GM23338 (cell line): ENCODE measurements around the gene NRCAM. TPM values are rescaled to one million over a fixed set of nuclear protein-coding genes. Genes with fewer than 3 reads are reported as not detected.

Source experiments
- ATAC-seq: fragments of 200-7000 bp; cut with Tn5 transposase; 3 replicates; pipeline ENCODE4 v1.9.1; 2020
- DNase-seq: peaks from one replicate; pipeline ENCODE4 v3.0.0-alpha.2; 2015; ENCODE audit warnings: low spot score
- H2AFZ ChIP-seq: fragments of 200-600 bp; sonication (generic); 2 replicates; pipeline ENCODE4 v1.8.0; 2016; ENCODE audit warnings: antibody characterized with exemption, mild to moderate bottlenecking, moderate library complexity
- H3F3A ChIP-seq: fragments of 200-600 bp; sonication (generic); replicated peaks from 2 replicates; pipeline ENCODE4 v1.8.0; 2017; ENCODE audit warnings: antibody characterized with exemption, mixed run types, low read depth
- H3K27ac ChIP-seq: fragments of 200-600 bp; sonication (generic); 2 replicates; pipeline ENCODE4 v1.6.1; 2016; ENCODE audit warnings: low read depth
- H3K27me3 ChIP-seq: fragments of 200-600 bp; sonication (generic); 2 replicates; pipeline ENCODE4 v1.8.0; 2016; ENCODE audit warnings: mild to moderate bottlenecking, mixed run types, moderate library complexity; ENCODE audit not compliant: insufficient read depth
- H3K36me3 ChIP-seq: fragments of 200-600 bp; sonication (generic); 2 replicates; pipeline ENCODE4 v1.8.0; 2016; ENCODE audit warnings: mild to moderate bottlenecking; ENCODE audit not compliant: insufficient read depth
- H3K4me1 ChIP-seq: fragments of 200-600 bp; sonication (generic); 2 replicates; pipeline ENCODE4 v1.8.0; 2016; ENCODE audit warnings: mild to moderate bottlenecking, moderate library complexity; ENCODE audit not compliant: insufficient read depth
- H3K4me2 ChIP-seq: fragments of 200-600 bp; sonication (generic); 2 replicates; pipeline ENCODE4 v1.7.1; 2017; ENCODE audit warnings: mixed run types
- H3K4me3 ChIP-seq: fragments of 200-600 bp; sonication (generic); 2 replicates; pipeline ENCODE4 v1.6.1; 2016; ENCODE audit warnings: mixed run types
- H3K79me2 ChIP-seq: fragments of 200-600 bp; sonication (generic); replicated peaks from 2 replicates; pipeline ENCODE4 v1.8.0; 2017; ENCODE audit warnings: mild to moderate bottlenecking; ENCODE audit not compliant: insufficient read depth
- H3K9me2 ChIP-seq: fragments of 200-600 bp; sonication (generic); 2 replicates; pipeline ENCODE4 v1.8.0; 2017; ENCODE audit not compliant: insufficient read depth
- H4K20me1 ChIP-seq: fragments of 200-600 bp; sonication (generic); replicated peaks from 2 replicates; pipeline ENCODE4 v1.8.0; 2017; ENCODE audit warnings: mild to moderate bottlenecking; ENCODE audit not compliant: insufficient read depth
- H3K27ac Mint-ChIP-seq: 2 replicates; pipeline ENCODE4 v1.8.0; 2020; ENCODE audit warnings: inconsistent platforms, mild to moderate bottlenecking, moderate library complexity, mixed read lengths
- H3K27me3 Mint-ChIP-seq: 3 replicates; pipeline ENCODE4 v1.8.0; 2022; ENCODE audit warnings: low read depth, mild to moderate bottlenecking, moderate library complexity, mixed read lengths, inconsistent platforms; ENCODE audit not compliant: insufficient read depth, poor library complexity
- H3K36me3 Mint-ChIP-seq: 3 replicates; pipeline ENCODE4 v1.8.0; 2021; ENCODE audit warnings: low read depth, mild to moderate bottlenecking, inconsistent platforms, moderate library complexity, mixed read lengths
- H3K4me1 Mint-ChIP-seq: 3 replicates; pipeline ENCODE4 v1.8.0; 2020; ENCODE audit warnings: mild to moderate bottlenecking, inconsistent platforms, mixed read lengths
- H3K4me3 Mint-ChIP-seq: 3 replicates; pipeline ENCODE4 v1.8.0; 2021; ENCODE audit warnings: moderate library complexity, mild to moderate bottlenecking, inconsistent platforms, mixed read lengths
- H3K9me3 Mint-ChIP-seq: 3 replicates; pipeline ENCODE4 v1.8.0; 2020; ENCODE audit warnings: moderate library complexity, mild to moderate bottlenecking, inconsistent platforms, mixed read lengths
- CREB1 ChIP-seq: fragments of 250-450 bp; sonication (Bioruptor Pico); IDR thresholded peaks from 2 replicates; pipeline ENCODE4 v1.5.0; 2020; ENCODE audit warnings: low read depth, mild to moderate bottlenecking, moderate library complexity
- ETS1 ChIP-seq: IDR thresholded peaks from 2 replicates; pipeline ENCODE4 v1.6.1; 2016; ENCODE audit warnings: antibody characterized with exemption
- EZH2phosphoT487 ChIP-seq: fragments of 200-600 bp; sonication (generic); IDR thresholded peaks from one replicate; pipeline ENCODE4 v1.8.1; 2018; ENCODE audit warnings: antibody characterized with exemption; ENCODE audit not compliant: unreplicated experiment
- NANOG ChIP-seq: IDR thresholded peaks from 2 replicates; pipeline ENCODE4 v1.6.1; 2016; ENCODE audit warnings: antibody characterized with exemption, borderline replicate concordance
- STAT1 ChIP-seq: IDR thresholded peaks from one replicate; pipeline ENCODE4 v1.6.1; 2016; ENCODE audit warnings: antibody characterized with exemption; ENCODE audit not compliant: unreplicated experiment
- ZNF331 ChIP-seq: fragments of 250-450 bp; sonication (Bioruptor Pico); IDR thresholded peaks from 2 replicates; pipeline ENCODE4 v1.5.0; 2020; ENCODE audit warnings: low read depth, mild to moderate bottlenecking, moderate library complexity
- polyA plus RNA-seq: library from polyadenylated mRNA; unstranded; fragments of >200 nt; fragmentation: Nextera tagmentation; extraction: Ambion mirVana; gene quantifications from 2 replicates; pipeline ENCODE4 v1.2.1, GENCODE V29; 2016
- total RNA-seq: library from RNA; depleted of rRNA; stranded (reverse); fragments of >200 nt; shearing (Covaris generic); gene quantifications from 2 replicates; pipeline ENCODE4 v1.2.3, GENCODE V29; 2014
- TF ChIP-seq, protein P1 (sequence below): IDR thresholded peaks from one replicate; pipeline ENCODE4 v1.6.1; 2018; ENCODE audit warnings: antibody characterized with exemption; ENCODE audit not compliant: unreplicated experiment
- TF ChIP-seq, protein P2 (sequence below): fragments of 250-450 bp; sonication (Bioruptor Pico); IDR thresholded peaks from 2 replicates; pipeline ENCODE4 v1.5.0; 2020; ENCODE audit warnings: mild to moderate bottlenecking, moderate library complexity

The NRCAM gene
- total and polyA plus RNA-seq, 2 experiments from 2014 or later = 2.5 to 6.8 TPM

DNA sequence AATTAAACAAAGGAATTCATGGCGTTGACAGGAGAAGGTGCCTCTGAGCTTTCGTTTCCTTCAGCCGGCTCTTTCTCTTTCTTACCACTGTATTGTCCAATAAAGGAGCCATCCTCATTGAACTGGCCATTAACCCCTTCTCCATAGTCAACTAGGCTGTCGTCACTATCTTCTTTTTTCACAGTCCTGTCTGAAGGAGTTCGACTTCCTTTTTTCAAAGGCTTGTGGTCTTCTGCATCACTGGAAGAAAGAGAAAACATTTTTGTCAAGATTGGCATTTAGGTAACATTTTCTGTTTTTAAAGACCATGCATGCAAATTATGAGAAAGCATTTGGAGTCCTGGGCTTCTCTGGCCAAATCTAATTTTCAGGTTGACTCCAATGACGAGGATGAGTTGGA, 306.3 kb downstream of the NRCAM start (continued):
- TF ChIP-seq ETS1 = no peak

DNA sequence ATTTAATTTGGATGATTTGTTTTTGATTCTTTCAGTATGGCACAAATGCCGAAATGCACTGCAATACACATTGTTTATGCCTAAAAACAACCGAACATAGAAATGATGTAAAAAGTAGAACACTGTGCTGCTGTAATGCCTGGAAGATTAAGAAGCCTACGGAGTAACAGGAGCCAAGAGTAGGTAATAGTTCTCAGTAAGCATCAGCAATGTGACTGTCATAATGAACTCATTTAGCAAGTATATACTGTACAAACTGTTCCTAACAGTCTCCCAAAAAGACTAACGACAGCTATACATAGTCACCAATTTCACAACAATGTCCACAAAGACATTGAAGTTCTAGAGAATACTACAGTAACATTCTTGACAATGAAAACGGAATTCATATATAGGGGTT, 307.1 kb downstream of the NRCAM start:
- Histone ChIP-seq H3K79me2 (no peaks in the 10 kb centered on the region), H3K27ac (no peak overlapping the region), H3F3A (no peaks in the 10 kb centered on the region), H3K4me2 (no peak overlapping the region), H3K4me1 (peaks cover 13% of the 10 kb centered on the region), H3K27me3 (no peaks in the 10 kb centered on the region), H4K20me1 (no peaks in the 10 kb centered on the region), H3K9me2 (no peaks in the 10 kb centered on the region), H3K36me3 (no peaks in the 10 kb centered on the region), H3K4me3 (no peak overlapping the region), H2AFZ (no peak overlapping the region)
- H3K27ac Mint-ChIP-seq = no peak overlapping the region
- 0 out of 3 replicates have a peak, but pooled peaks cover 3% of the 10 kb centered on the region for H3K4me1 Mint-ChIP-seq
- no peak for TF ChIP-seq NANOG
- ATAC-seq (no peak), DNase-seq (no peak)
- H3K36me3 Mint-ChIP-seq = no peaks in the 10 kb centered on the region
- no peak overlapping the region for H3K4me3 Mint-ChIP-seq
- H3K9me3 Mint-ChIP-seq = no peaks in the 10 kb centered on the region
- no peaks in the 10 kb centered on the region for H3K27me3 Mint-ChIP-seq

- H3K27me3 ChIP-seq = no peaks in the 10 kb centered on the region
- H3K4me2 ChIP-seq = no peak overlapping the region
- ATAC-seq = no peak
- no peaks in the 10 kb centered on the region for H3K79me2 ChIP-seq
- H3K4me1 ChIP-seq = peaks cover 8% of the 10 kb centered on the region
- H2AFZ ChIP-seq = no peak overlapping the region
- no peak overlapping the region for H3K27ac ChIP-seq
- H3K4me3 ChIP-seq = no peak overlapping the region
- no peaks in the 10 kb centered on the region for H3K36me3 ChIP-seq
- H3K36me3 Mint-ChIP-seq = no peaks in the 10 kb centered on the region
- no peak for DNase-seq
- H3K27me3 Mint-ChIP-seq = no peaks in the 10 kb centered on the region
- H3K27ac Mint-ChIP-seq = no peak overlapping the region
- no peaks in the 10 kb centered on the region for H4K20me1 ChIP-seq
- H3F3A ChIP-seq = no peaks in the 10 kb centered on the region
- no peaks in the 10 kb centered on the region for H3K9me2 ChIP-seq
- H3K4me1 Mint-ChIP-seq = 0 out of 3 replicates have a peak, but pooled peaks cover 1% of the 10 kb centered on the region
- H3K4me3 Mint-ChIP-seq = no peak overlapping the region
- H3K9me3 Mint-ChIP-seq = no peaks in the 10 kb centered on the region
- TF ChIP-seq, protein P1, sequence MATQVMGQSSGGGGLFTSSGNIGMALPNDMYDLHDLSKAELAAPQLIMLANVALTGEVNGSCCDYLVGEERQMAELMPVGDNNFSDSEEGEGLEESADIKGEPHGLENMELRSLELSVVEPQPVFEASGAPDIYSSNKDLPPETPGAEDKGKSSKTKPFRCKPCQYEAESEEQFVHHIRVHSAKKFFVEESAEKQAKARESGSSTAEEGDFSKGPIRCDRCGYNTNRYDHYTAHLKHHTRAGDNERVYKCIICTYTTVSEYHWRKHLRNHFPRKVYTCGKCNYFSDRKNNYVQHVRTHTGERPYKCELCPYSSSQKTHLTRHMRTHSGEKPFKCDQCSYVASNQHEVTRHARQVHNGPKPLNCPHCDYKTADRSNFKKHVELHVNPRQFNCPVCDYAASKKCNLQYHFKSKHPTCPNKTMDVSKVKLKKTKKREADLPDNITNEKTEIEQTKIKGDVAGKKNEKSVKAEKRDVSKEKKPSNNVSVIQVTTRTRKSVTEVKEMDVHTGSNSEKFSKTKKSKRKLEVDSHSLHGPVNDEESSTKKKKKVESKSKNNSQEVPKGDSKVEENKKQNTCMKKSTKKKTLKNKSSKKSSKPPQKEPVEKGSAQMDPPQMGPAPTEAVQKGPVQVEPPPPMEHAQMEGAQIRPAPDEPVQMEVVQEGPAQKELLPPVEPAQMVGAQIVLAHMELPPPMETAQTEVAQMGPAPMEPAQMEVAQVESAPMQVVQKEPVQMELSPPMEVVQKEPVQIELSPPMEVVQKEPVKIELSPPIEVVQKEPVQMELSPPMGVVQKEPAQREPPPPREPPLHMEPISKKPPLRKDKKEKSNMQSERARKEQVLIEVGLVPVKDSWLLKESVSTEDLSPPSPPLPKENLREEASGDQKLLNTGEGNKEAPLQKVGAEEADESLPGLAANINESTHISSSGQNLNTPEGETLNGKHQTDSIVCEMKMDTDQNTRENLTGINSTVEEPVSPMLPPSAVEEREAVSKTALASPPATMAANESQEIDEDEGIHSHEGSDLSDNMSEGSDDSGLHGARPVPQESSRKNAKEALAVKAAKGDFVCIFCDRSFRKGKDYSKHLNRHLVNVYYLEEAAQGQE = no peak
- TF ChIP-seq STAT1 = no peak
- TF ChIP-seq ETS1 = no peak
- no peak for TF ChIP-seq CREB1
- no peak for TF ChIP-seq EZH2phosphoT487
- TF ChIP-seq, protein P2, sequence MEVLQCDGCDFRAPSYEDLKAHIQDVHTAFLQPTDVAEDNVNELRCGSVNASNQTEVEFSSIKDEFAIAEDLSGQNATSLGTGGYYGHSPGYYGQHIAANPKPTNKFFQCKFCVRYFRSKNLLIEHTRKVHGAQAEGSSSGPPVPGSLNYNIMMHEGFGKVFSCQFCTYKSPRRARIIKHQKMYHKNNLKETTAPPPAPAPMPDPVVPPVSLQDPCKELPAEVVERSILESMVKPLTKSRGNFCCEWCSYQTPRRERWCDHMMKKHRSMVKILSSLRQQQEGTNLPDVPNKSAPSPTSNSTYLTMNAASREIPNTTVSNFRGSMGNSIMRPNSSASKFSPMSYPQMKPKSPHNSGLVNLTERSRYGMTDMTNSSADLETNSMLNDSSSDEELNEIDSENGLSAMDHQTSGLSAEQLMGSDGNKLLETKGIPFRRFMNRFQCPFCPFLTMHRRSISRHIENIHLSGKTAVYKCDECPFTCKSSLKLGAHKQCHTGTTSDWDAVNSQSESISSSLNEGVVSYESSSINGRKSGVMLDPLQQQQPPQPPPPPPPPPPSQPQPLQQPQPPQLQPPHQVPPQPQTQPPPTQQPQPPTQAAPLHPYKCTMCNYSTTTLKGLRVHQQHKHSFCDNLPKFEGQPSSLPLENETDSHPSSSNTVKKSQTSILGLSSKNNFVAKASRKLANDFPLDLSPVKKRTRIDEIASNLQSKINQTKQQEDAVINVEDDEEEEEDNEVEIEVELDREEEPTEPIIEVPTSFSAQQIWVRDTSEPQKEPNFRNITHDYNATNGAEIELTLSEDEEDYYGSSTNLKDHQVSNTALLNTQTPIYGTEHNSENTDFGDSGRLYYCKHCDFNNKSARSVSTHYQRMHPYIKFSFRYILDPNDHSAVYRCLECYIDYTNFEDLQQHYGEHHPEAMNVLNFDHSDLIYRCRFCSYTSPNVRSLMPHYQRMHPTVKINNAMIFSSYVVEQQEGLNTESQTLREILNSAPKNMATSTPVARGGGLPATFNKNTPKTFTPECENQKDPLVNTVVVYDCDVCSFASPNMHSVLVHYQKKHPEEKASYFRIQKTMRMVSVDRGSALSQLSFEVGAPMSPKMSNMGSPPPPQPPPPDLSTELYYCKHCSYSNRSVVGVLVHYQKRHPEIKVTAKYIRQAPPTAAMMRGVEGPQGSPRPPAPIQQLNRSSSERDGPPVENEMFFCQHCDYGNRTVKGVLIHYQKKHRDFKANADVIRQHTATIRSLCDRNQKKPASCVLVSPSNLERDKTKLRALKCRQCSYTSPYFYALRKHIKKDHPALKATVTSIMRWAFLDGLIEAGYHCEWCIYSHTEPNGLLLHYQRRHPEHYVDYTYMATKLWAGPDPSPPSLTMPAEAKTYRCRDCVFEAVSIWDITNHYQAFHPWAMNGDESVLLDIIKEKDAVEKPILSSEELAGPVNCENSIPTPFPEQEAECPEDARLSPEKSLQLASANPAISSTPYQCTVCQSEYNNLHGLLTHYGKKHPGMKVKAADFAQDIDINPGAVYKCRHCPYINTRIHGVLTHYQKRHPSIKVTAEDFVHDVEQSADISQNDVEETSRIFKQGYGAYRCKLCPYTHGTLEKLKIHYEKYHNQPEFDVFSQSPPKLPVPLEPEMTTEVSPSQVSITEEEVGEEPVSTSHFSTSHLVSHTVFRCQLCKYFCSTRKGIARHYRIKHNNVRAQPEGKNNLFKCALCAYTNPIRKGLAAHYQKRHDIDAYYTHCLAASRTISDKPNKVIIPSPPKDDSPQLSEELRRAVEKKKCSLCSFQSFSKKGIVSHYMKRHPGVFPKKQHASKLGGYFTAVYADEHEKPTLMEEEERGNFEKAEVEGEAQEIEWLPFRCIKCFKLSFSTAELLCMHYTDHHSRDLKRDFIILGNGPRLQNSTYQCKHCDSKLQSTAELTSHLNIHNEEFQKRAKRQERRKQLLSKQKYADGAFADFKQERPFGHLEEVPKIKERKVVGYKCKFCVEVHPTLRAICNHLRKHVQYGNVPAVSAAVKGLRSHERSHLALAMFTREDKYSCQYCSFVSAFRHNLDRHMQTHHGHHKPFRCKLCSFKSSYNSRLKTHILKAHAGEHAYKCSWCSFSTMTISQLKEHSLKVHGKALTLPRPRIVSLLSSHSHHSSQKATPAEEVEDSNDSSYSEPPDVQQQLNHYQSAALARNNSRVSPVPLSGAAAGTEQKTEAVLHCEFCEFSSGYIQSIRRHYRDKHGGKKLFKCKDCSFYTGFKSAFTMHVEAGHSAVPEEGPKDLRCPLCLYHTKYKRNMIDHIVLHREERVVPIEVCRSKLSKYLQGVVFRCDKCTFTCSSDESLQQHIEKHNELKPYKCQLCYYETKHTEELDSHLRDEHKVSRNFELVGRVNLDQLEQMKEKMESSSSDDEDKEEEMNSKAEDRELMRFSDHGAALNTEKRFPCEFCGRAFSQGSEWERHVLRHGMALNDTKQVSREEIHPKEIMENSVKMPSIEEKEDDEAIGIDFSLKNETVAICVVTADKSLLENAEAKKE (CRISPR knock-in tag) = no peak
- no peak for TF ChIP-seq ZNF331 (CRISPR knock-in tag)
Measured at GRCh38 chr7:108147031-108147563, 309.1 kb downstream of the NRCAM start.
